K562 (cell line): Measurements from ENCODE around the gene HFE. TPM values are rescaled to one million over a fixed set of nuclear protein-coding genes. Genes with fewer than 3 reads are reported as not detected.

Experiments used
- ATF1 ChIP-seq, 2 experiments: fragments of 450-650 bp in 1 of 2; IDR thresholded peaks; 2 replicates each; pipeline ENCODE4 v1.6.1; 2016; ENCODE audit warnings: missing compliant biosample characterization in 1 of 2, missing genetic modification characterization in 1 of 2
- CHAMP1 ChIP-seq: fragments of 450-650 bp; IDR thresholded peaks from 2 replicates; pipeline ENCODE4 v1.6.1; 2016; ENCODE audit warnings: mild to moderate bottlenecking
- KAT8 ChIP-seq: fragments of 450-650 bp; IDR thresholded peaks from 2 replicates; pipeline ENCODE4 v1.6.1; 2016; ENCODE audit warnings: low read depth, mild to moderate bottlenecking
- LARP7 ChIP-seq: fragments of 450-650 bp; IDR thresholded peaks from 2 replicates; pipeline ENCODE4 v1.6.1; 2016
- NCOR1 ChIP-seq: fragments of 450-650 bp; IDR thresholded peaks from 2 replicates; pipeline ENCODE4 v1.6.1; 2016; ENCODE audit warnings: mild to moderate bottlenecking, moderate library complexity
- RBM39 ChIP-seq: fragments of 200-400 bp; formaldehyde crosslinking; optimal IDR thresholded peaks from 2 replicates; pipeline ENCODE3; 2018; ENCODE audit warnings: low read depth, low read length
- SIN3A ChIP-seq, 2 experiments: fragments of 150-350 bp in 1 of 2; IDR thresholded peaks; 2 replicates each; pipeline ENCODE4 v1.6.1; 2011 to 2016; ENCODE audit warnings: borderline replicate concordance in 2 of 2, low read depth in 2 of 2, low read length in 2 of 2, mild to moderate bottlenecking in 2 of 2, moderate library complexity in 2 of 2; ENCODE audit not compliant: control insufficient read depth in 1 of 2
- SMARCA5 ChIP-seq: fragments of 450-650 bp; IDR thresholded peaks from 2 replicates; pipeline ENCODE4 v1.6.1; 2016
- SREBF1 ChIP-seq: fragments of 150-350 bp; IDR thresholded peaks from 2 replicates; pipeline ENCODE4 v1.6.1; 2014; ENCODE audit warnings: antibody characterized with exemption, low read depth, low read length, borderline replicate concordance
- ZNF511 ChIP-seq: sonication (generic); formaldehyde crosslinking; IDR thresholded peaks from 2 replicates; pipeline ENCODE4 v1.8.0; 2022; ENCODE audit warnings: mild to moderate bottlenecking, missing genetic modification reagents
- polyA plus RNA-seq, 8 experiments: library from polyadenylated mRNA; depleted of rRNA in 4 of 8; stranded (reverse) in 5 of 8; unstranded in 3 of 8; fragments of >200 nt; fragmentation: Nextera tagmentation in 2 of 8; fragmentation: Illumina TruSeq in 1 of 8; extraction: Ambion mirVana in 2 of 8; extraction: Trizol in 1 of 8; gene quantifications; 2 replicates each; pipeline versions ENCODE4 v1.2.1 to v1.2.3, GENCODE V29; 2011 to 2014; ENCODE audit warnings: inconsistent platforms in 1 of 8, missing spikeins in 1 of 8
- total RNA-seq, 7 experiments: library from RNA; depleted of rRNA in 6 of 7; stranded (reverse); fragments of >200 nt in 6 of 7; fragmentation: Illumina TruSeq in 2 of 7; extraction: Trizol in 2 of 7; gene quantifications; 2 replicates each; pipeline versions ENCODE4 v1.2.1 to v1.2.3, GENCODE V29; 2011 to 2021; ENCODE audit warnings: low replicate concordance in 1 of 7

Gene HFE
- total and polyA plus RNA-seq, 9 of the 15 experiments (the other 6 are each of a cell fraction or from before 2014, with no cell fraction given), result 0.14 to 1.2 (median 0.76) TPM

- TF ChIP-seq KAT8 (0 out of 2 replicates have a peak, but pooled peaks have one; percentile 55), CHAMP1 (peak; percentile 52; the same call in 1 of the 2 replicates), SIN3A (IDR thresholded peaks at IDR 0.05; ENCODE audit: borderline replicate concordance in 2 of 2, control insufficient read depth in 1 of 2, low read depth in 2 of 2, low read length in 2 of 2) (no peak), RBM39 (no peak), SREBF1 (no peak), LARP7 (peak; percentile 7; the same call in 1 of the 2 replicates), SMARCA5 (0 out of 2 replicates have a peak, but pooled peaks have one; percentile 41), ATF1 (CRISPR knock-in tag; IDR thresholded peaks at IDR 0.05) (no peak), ATF1 (tag; IDR thresholded peaks at IDR 0.05) (no peak), ZNF511 (CRISPR knock-in tag) (no peak), NCOR1 (peak; percentile 25; the same call in 1 of the 2 replicates)
- TF ChIP-seq, all 486 proteins: peak for 13
These were observed 33.5 kb downstream of the HFE start (continued) for GRCh38 chr6:26120807-26121140.
